Choroid plexus epithelial cell (primary cell): ENCODE data around the gene GOLGA2.

Source experiments
- DNase-seq: peaks from one replicate; pipeline ENCODE4 v3.0.0-alpha.2; 2010; ENCODE audit warnings: low read depth
- H3K4me3 ChIP-seq: 2 replicates; pipeline ENCODE4 v1.5.1; 2011; ENCODE audit warnings: low read depth, mild to moderate bottlenecking, control low read depth, low read length, moderate library complexity
- TF ChIP-seq, protein P1 (sequence below): conservative IDR thresholded peaks from 2 replicates; pipeline ENCODE4 v1.5.1; 2011; ENCODE audit warnings: low read depth, mild to moderate bottlenecking, control low read depth, inconsistent platforms, low read length, moderate library complexity

GOLGA2 gene

DNA sequence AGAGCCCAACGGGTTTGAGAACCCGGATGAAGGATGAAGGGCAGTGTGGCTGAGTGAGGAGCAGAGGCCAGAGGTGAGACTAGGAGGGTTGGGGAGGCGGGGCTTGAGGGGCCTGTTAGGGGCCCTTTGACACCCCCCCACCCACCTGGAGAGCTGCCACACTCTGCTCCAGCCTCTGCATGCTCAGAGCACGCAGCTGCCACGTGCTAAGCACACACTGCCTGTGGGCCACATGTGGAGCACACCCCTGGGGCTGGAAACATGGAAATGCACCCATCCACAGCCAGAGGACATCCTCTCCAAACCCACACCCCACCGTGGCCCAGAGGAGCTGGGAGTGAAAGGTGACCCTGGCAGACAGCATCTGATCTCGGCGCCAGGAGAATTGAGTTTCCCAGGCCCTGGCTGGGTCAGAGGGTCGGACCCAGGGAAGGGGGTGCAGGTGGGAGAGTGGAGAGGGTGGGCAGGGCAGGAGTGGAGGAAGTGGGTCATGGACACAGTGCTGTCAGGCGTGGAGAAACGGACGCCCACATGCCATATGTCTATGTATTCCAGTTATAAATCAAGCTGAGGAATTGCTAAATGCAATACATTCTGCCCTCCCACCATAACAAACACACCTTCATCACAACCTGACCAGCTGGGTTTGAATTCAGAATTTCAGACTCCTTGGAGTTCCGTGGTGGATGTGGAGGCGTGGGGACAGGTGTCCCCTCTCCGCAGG is 66.7 kb downstream of the GOLGA2 start:
- H3K4me3 ChIP-seq, result no peak overlapping the region
- TF ChIP-seq, protein P1, sequence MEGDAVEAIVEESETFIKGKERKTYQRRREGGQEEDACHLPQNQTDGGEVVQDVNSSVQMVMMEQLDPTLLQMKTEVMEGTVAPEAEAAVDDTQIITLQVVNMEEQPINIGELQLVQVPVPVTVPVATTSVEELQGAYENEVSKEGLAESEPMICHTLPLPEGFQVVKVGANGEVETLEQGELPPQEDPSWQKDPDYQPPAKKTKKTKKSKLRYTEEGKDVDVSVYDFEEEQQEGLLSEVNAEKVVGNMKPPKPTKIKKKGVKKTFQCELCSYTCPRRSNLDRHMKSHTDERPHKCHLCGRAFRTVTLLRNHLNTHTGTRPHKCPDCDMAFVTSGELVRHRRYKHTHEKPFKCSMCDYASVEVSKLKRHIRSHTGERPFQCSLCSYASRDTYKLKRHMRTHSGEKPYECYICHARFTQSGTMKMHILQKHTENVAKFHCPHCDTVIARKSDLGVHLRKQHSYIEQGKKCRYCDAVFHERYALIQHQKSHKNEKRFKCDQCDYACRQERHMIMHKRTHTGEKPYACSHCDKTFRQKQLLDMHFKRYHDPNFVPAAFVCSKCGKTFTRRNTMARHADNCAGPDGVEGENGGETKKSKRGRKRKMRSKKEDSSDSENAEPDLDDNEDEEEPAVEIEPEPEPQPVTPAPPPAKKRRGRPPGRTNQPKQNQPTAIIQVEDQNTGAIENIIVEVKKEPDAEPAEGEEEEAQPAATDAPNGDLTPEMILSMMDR, result no peak

DNA sequence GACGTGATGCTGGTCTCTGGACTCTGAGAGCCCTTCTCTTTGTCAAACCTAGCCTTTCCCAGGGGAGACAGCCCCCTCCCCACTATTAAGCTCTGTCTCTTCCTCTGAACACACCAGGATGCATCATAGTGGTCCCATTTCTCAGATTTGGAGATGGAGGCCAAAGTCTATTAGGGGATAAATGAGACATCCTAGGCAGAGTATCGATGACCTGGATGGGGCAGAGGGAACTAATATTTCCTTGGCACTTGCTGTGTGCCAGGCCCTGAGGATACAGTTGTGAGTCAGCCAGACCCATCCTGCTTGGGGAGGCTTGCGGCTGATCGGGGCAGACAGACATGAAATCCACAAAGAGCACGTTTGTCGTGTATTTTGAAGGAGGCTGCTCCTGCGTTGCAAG is 67.4 kb downstream of the GOLGA2 start:
- TF ChIP-seq, protein P1, result no peak
- no peak for DNase-seq
- H3K4me3 ChIP-seq, result no peak overlapping the region

More for the DNA sequence above, 66.7 kb downstream of the GOLGA2 start:
- DNase-seq, result no peak

DNA sequence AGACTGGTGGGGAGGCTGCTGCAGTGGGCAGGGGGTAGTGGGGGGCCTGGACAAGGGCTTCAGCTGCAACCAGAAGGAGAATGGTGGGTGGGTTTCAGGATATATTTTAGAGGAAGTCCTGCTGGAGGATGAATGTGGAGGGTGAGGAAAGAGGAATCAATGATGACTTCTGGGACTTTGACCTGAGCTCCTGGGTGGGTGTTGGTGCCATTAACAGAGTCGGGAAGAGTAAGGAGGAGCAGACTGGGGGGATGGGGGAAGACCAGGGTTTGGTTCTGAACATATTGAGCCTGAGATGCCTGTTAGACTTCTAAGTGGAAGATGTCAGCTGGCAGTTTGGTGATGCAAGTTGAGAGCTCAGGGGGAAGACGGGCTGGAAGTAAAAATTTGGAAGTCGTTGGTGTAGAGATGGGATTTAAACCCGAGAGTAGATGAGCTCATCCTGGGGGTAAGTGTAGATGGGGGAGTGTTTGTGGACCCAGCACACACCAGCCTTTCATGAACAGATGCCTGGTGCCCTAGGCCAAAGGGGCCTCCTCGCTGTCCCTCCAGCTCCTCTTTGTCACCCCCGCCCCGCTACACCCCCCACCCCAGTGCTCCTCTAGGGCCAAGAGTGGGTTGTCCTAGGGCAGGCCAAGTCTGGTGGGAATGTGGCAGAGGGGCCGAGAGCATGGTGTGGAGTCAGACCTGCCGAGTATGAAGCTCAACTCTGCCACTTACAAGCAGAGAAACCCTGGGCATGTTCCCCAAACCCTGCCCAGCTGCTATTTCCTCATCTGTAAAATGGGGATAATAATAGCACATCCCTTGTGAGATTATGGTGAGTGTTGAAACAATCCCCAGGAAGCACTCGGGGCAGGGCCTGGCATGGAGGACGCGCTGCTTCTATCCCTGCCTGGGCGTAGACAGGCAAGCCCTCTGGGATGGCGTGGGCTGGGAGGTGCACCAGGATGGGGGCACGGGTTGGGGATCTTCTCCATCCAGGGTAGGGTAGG is 68.6 kb downstream of the GOLGA2 start:
- DNase-seq, result no peak
- H3K4me3 ChIP-seq, result no peak overlapping the region
- TF ChIP-seq, protein P1, result no peak

DNA sequence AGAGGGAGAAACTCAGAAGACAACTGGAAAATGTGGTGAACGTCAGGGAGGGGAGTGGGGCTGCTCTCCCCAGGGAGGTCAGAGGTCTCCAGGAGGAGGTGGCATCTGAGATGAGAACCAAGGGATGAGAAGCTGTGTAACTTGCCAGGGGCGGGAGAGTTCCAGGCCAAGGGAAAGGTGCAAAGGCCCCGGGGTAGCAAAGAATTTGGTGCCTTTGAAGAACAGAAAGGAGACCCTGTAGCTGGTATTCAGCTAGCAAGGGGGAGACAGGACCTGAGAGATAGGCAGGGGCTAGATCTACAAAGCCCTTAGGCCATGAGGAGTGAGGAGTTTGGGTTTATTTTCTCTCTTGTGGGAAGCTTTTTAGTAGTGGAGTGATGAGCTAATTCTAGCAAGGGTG is 69.3 kb downstream of the GOLGA2 start:
- H3K4me3 ChIP-seq, result no peak overlapping the region
- TF ChIP-seq, protein P1, result no peak
- no peak for DNase-seq
